Type B pancreatic cell (in vitro differentiated cells): ENCODE measurements around the gene ARHGEF16. TPM values are rescaled to one million over a fixed set of nuclear protein-coding genes. Genes with fewer than 3 reads are reported as not detected.

Experiments
- DNase-seq: peaks from one replicate; pipeline ENCODE4 v3.0.0; 2021; ENCODE audit warnings: mixed read lengths; ENCODE audit not compliant: unreplicated experiment; ENCODE audit errors: extremely low spot score
- H3K27ac Mint-ChIP-seq: 2 replicates; pipeline ENCODE4 v1.8.0; 2021; ENCODE audit warnings: mild to moderate bottlenecking, mixed read lengths
- H3K27me3 Mint-ChIP-seq: 2 replicates; pipeline ENCODE4 v1.8.0; 2021; ENCODE audit warnings: mixed read lengths
- H3K36me3 Mint-ChIP-seq: 2 replicates; pipeline ENCODE4 v1.8.0; 2021; ENCODE audit warnings: mixed read lengths
- H3K4me1 Mint-ChIP-seq: one replicate; pipeline ENCODE4 v1.8.0; 2021; ENCODE audit warnings: mixed read lengths; ENCODE audit not compliant: unreplicated experiment
- H3K4me3 Mint-ChIP-seq: 2 replicates; pipeline ENCODE4 v1.8.0; 2021; ENCODE audit warnings: mild to moderate bottlenecking, mixed read lengths
- H3K9me3 Mint-ChIP-seq: 2 replicates; pipeline ENCODE4 v1.8.0; 2021; ENCODE audit warnings: mixed read lengths
- CTCF ChIP-seq: fragments of 200-600 bp; sonication (generic); conservative IDR thresholded peaks from 2 replicates; pipeline ENCODE4 v1.5.0; 2021; ENCODE audit warnings: antibody characterized with exemption, mild to moderate bottlenecking
- total RNA-seq: library from RNA; stranded (reverse); gene quantifications from 2 replicates; pipeline ENCODE4 v1.2.1, GENCODE V29; 2021; ENCODE audit warnings: low replicate concordance

Gene ARHGEF16
- total RNA-seq, 1 donor from 2014 or later: 16.1 TPM

DNA sequence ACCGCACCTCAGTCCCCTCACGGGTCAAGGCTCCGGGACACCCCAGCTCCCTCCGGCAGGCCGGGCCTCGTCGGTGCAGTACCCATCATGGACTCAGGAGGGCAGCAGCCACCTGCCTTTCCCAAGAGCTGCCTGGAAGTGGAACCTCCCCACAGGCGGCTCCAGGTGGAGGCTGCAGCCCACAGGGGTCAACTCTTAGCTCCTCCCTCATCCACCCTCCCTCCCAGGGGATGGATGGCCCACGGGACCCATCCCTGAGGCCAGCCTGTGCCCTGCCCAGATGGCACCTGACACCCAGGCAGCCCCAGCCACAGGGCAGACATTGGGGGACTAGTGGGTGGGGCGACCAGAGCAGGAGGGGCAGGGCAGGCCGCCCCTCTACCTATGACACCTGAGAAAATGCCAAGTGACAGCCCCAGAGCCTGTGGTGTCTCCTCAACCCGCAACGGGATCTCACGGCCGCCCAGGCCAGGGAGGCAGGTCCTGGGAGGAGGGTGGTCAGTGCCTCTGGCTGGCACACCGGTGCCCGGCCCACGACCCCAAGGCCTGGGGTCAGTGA, 1.2 kb upstream of the ARHGEF16 start:
- Mint-ChIP-seq H3K4me3 (peak overlapping the region; percentile 83), H3K4me1 (peaks cover 12% of the 10 kb centered on the region), H3K9me3 (no peaks in the 10 kb centered on the region), H3K36me3 (no peaks in the 10 kb centered on the region), H3K27ac (peak overlapping the region; percentile 83), H3K27me3 (peaks cover 8% of the 10 kb centered on the region)
- TF ChIP-seq CTCF: peak; percentile 97
- DNase-seq: peak; percentile 90

DNA sequence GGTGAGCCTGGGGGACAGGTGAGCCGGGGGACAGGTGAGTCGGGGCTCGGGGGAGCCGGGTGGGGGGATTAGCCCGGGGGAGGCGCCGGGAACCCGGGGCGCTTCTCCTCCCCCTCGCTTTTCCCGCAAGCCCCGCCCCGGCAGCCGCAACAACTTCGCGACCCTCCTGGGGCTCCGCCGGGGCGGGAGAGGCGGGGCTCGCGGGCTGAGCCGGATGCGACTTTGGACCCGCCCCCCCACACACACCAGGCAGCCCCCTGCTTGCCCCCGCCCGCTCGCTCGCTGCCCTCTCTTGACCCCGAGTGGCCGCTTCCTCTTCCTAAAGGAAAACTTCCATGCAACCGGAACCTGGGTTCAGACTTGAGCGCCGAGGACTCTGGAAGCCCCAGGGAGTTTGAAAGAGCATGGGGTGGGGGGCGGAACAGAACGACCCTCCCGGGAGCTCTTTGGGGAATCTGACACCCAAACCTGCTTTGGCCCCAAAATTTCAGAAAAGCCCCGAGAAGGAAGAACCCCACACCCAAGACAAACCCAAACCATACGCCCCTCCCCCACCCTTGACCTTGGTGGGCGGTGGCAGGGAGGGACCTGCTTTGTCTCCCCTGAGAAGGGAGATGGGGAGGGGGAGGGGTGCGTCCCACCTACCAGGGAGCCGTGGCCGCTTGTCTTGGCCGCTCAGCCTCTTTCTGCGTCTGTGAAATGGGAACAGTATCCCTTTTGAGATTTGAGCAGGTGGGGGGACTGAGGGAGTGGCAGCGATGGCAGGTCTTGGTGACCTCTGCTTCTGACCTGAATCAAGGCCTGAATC, 550 bp downstream of the ARHGEF16 start:
- H3K4me3 Mint-ChIP-seq: peak overlapping the region; percentile 81
- H3K27me3 Mint-ChIP-seq: no peaks in the 10 kb centered on the region
- H3K4me1 Mint-ChIP-seq: peaks cover 26% of the 10 kb centered on the region
- no peaks in the 10 kb centered on the region for H3K9me3 Mint-ChIP-seq
- H3K27ac Mint-ChIP-seq: peak overlapping the region; percentile 48
- TF ChIP-seq CTCF: no peak
- H3K36me3 Mint-ChIP-seq: no peaks in the 10 kb centered on the region
- DNase-seq: no peak

DNA sequence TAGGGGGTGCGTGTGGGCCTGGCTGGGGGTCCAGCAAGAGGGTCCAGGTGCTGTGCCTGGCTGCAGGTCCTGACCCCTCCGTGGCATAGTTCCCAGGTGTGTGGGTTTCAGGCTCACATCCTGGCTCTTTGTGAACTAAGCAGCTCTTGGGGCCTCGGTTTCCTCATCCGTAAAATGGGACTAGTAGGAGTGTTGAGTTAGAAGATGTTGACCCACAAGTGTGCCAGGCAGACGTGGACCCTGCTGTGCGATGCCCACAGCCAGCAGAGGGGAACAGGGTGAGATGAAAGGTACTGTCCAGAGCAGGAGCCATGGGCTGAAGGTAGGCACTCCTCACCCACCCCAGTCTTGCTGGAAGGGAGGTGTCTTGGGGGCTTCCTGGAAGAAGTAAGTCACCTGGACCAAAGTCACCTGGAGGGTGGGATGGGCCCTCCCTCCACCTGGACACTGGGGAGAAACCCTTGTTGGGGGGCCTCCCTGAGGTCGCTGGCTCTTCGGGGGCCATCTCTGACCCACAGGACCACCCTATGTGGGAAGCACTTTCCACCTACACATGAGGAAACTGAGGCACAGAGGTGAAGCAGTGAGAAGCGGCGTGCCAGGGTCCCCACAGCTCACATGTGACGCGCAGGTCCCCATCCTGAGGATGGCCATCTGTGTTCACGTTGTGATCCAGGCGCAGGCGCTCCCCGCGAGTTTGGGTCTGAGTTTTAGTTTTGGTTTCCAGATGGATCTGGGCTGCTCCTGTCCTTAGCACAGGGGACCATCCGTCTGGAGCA, 1.4 kb downstream of the ARHGEF16 start:
- Mint-ChIP-seq H3K36me3 (no peaks in the 10 kb centered on the region), H3K4me3 (peak overlapping the region; percentile 81), H3K27me3 (no peaks in the 10 kb centered on the region), H3K4me1 (peaks cover 33% of the 10 kb centered on the region), H3K27ac (no peak overlapping the region), H3K9me3 (no peaks in the 10 kb centered on the region)
- TF ChIP-seq CTCF: no peak
- DNase-seq: no peak

DNA sequence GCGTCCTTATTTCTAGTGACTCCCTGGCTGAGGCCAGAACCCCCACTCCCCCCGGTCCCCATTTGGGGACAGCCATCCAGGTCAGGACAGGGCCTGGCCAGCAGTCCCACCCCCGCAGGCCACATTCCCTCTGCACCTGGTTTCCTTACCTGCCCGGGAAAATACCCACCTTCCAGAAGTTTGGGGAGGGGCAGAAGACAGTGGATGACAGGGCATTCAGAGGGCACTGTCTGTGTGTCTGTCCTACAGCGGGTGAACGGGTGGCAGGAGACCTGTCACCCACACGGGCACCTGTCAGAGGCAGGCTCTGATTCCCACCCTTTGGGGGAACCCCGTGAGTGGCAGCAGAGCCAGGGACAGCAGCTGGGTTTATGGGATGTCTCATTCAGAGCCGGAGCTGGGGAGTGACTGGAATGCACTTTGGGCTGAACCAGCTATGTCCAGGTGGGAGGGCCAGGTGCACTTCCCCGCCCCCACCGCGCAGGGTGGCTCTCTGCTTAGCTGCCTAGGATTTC, 2.0 kb downstream of the ARHGEF16 start:
- no peaks in the 10 kb centered on the region for H3K9me3 Mint-ChIP-seq
- peak overlapping the region; percentile 17 for H3K4me3 Mint-ChIP-seq
- H3K27me3 Mint-ChIP-seq: no peaks in the 10 kb centered on the region
- no peak for TF ChIP-seq CTCF
- no peak overlapping the region for H3K27ac Mint-ChIP-seq
- peaks cover 33% of the 10 kb centered on the region for H3K4me1 Mint-ChIP-seq
- DNase-seq: no peak
- no peaks in the 10 kb centered on the region for H3K36me3 Mint-ChIP-seq

GRCh38 chr1:3456964-3457909, 2.8 kb downstream of the ARHGEF16 start:
- TF ChIP-seq CTCF: no peak
- Mint-ChIP-seq H3K27ac (peak overlapping the region; percentile 88), H3K27me3 (no peaks in the 10 kb centered on the region), H3K36me3 (no peaks in the 10 kb centered on the region), H3K4me3 (peak overlapping the region; percentile 9), H3K9me3 (no peaks in the 10 kb centered on the region), H3K4me1 (peaks cover 33% of the 10 kb centered on the region)
- no peak for DNase-seq
